Transverse colon (tissue), 4 donors: ENCODE data around the gene PSMA4. TPM values are rescaled to one million over a fixed set of nuclear protein-coding genes. Genes with fewer than 3 reads are reported as not detected.

ENCODE experiments used
- DNase-seq: peaks from one replicate; pipeline ENCODE4 v3.0.0-alpha.2; 2019
- H3K27ac ChIP-seq, 4 donors: fragments of 200-600 bp; sonication (generic); 2 replicates each; pipeline ENCODE4 v1.5.1; 2016 to 2018; ENCODE audit warnings: inconsistent platforms in 4 of 4
- H3K27me3 ChIP-seq: fragments of 200-600 bp; sonication (generic); 2 replicates; pipeline ENCODE4 v1.5.1; 2017; ENCODE audit warnings: inconsistent platforms
- H3K36me3 ChIP-seq, 4 donors: fragments of 200-600 bp; sonication (generic); 2 replicates each; pipeline ENCODE4 v1.5.1; 2017 to 2019; ENCODE audit warnings: inconsistent platforms in 4 of 4
- H3K4me1 ChIP-seq, 4 donors: fragments of 200-600 bp; sonication (generic); 2 replicates each; pipeline ENCODE4 v1.5.1; 2017 to 2020; ENCODE audit warnings: inconsistent platforms in 4 of 4
- H3K4me3 ChIP-seq, 4 donors: fragments of 200-600 bp; sonication (generic); 1 replicate in 1 of 4; 2 replicates in 3 of 4; pipeline versions ENCODE4 v1.5.1 to v1.6.1; 2017 to 2019; ENCODE audit warnings: inconsistent platforms in 4 of 4
- H3K9me3 ChIP-seq, 2 donors: fragments of 200-600 bp; sonication (generic); 2 replicates each; pipeline ENCODE4 v1.5.1; 2017 to 2019; ENCODE audit warnings: inconsistent platforms in 2 of 2
- EP300 ChIP-seq: sonication (generic); formaldehyde crosslinking; IDR thresholded peaks from one replicate; pipeline ENCODE4 v1.6.1; 2017; ENCODE audit warnings: antibody characterized with exemption, low read depth
- POLR2A ChIP-seq: fragments of 450-650 bp; IDR thresholded peaks from one replicate; pipeline ENCODE4 v1.6.1; 2016; ENCODE audit warnings: antibody characterized with exemption, mild to moderate bottlenecking, moderate library complexity
- POLR2AphosphoS5 ChIP-seq, 3 donors: sonication (generic); formaldehyde crosslinking; IDR thresholded peaks; one replicate each; pipeline ENCODE4 v1.6.1; 2016; ENCODE audit warnings: antibody characterized with exemption in 3 of 3
- WGBS, 2 donors: methylation state at CpG; one replicate each; pipeline ENCODE4 v1.1.5; 2018; ENCODE audit warnings: low coverage in 1 of 2; 5-methylcytosine and 5-hydroxymethylcytosine counted together
- in situ Hi-C, 4 donors: fragments of 200-750 bp; cut with MboI; loops; one replicate each; pipeline versions ENCODE4 v1.15.0 to v1.15.1; 2017; ENCODE audit warnings: low sequenced_read_pairs in 3 of 4, low pct_ligation_motif_present in 1 of 4, low pct_unique_long_range_greater_than_20kb in 1 of 4
- intact Hi-C: fragments of 100-400 bp; cut with DNase I; formaldehyde crosslinking; loops from one replicate; pipeline ENCODE4 v1.15.1; 2023; ENCODE audit warnings: low total_unique reads
- total RNA-seq, 4 donors: library from RNA; depleted of rRNA; stranded (reverse); fragments of >200 nt; gene quantifications; one replicate each; pipeline ENCODE4 v1.1.0, GENCODE V29; 2016
- TF ChIP-seq, protein P1 (sequence below), 5 experiments: fragments of 200-600 bp in 3 of 5; fragments of 450-650 bp in 2 of 5; sonication (generic) in 3 of 5; IDR thresholded peaks; 1 replicate in 2 of 5; 2 replicates in 3 of 5; pipeline ENCODE4 v1.5.1; 2016 to 2017; ENCODE audit warnings: antibody characterized with exemption in 5 of 5, inconsistent platforms in 3 of 5, mild to moderate bottlenecking in 2 of 5, moderate library complexity in 1 of 5

PSMA4 gene
- total RNA-seq, 4 donors from 2014 or later, result 22.8 to 113 (median 76.4) TPM

DNA sequence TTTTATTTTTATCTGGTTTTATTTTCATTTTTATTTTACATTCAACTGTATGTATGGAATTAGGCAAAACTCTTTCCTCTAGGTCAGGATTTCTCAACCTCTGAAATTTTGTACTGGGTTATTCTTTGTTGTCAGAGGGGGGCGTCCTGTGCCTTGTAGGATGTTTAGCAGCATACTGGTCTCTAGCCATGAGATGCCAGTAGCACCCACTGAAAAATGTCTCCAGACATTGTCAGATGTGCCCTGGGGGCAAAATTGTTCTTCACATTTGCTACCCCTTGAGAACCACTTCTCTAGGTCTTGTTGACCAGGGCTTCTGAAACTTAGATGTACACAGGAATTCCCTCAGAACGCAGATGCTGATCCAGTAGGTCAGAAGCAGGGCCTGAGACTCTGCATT lies 30.5 kb downstream of the PSMA4 start:
- peaks cover 0 to 11% (median 7%) of the 10 kb centered on the region in 4 donors for H3K4me1 ChIP-seq
- no peak overlapping the region for H3K4me3 ChIP-seq
- intact Hi-C loops (no loop called here), in situ Hi-C loops (no loop called here)
- H3K36me3 ChIP-seq, result no peaks in the 10 kb centered on the region
- H3K9me3 ChIP-seq, result no peaks in the 10 kb centered on the region
- WGBS, 2 donors, result 82% methylated on average over 2 of the region's 2 CpGs; no CpG with 5 or more reads in 1 of the 2 donors
- no peak for DNase-seq
- H3K27me3 ChIP-seq, result peaks cover 15% of the 10 kb centered on the region
- TF ChIP-seq, protein P1, sequence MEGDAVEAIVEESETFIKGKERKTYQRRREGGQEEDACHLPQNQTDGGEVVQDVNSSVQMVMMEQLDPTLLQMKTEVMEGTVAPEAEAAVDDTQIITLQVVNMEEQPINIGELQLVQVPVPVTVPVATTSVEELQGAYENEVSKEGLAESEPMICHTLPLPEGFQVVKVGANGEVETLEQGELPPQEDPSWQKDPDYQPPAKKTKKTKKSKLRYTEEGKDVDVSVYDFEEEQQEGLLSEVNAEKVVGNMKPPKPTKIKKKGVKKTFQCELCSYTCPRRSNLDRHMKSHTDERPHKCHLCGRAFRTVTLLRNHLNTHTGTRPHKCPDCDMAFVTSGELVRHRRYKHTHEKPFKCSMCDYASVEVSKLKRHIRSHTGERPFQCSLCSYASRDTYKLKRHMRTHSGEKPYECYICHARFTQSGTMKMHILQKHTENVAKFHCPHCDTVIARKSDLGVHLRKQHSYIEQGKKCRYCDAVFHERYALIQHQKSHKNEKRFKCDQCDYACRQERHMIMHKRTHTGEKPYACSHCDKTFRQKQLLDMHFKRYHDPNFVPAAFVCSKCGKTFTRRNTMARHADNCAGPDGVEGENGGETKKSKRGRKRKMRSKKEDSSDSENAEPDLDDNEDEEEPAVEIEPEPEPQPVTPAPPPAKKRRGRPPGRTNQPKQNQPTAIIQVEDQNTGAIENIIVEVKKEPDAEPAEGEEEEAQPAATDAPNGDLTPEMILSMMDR (IDR thresholded peaks at IDR 0.05), result no peak
- no peak for TF ChIP-seq POLR2AphosphoS5 (IDR thresholded peaks at IDR 0.05)
- no peak for TF ChIP-seq POLR2A
- no peak for TF ChIP-seq EP300
- H3K27ac ChIP-seq, result no peak overlapping the region

- Histone ChIP-seq H3K27me3 (peaks cover 14% of the 10 kb centered on the region), H3K9me3 (no peaks in the 10 kb centered on the region), H3K4me3 (no peak overlapping the region), H3K4me1 (peaks cover 0 to 5% (median 4%) of the 10 kb centered on the region in 4 donors), H3K36me3 (no peaks in the 10 kb centered on the region), H3K27ac (no peak overlapping the region)
- TF ChIP-seq POLR2A (no peak), POLR2AphosphoS5 (IDR thresholded peaks at IDR 0.05) (no peak)
- in situ Hi-C loops (no loop called here), intact Hi-C loops (no loop called here)
- DNase-seq, result no peak
- WGBS, 2 donors, result 75 to 81% methylated on average over 4 of the region's 4 CpGs
Observed at GRCh38 chr15:78571382-78571781, 31.1 kb downstream of the PSMA4 start.

DNA sequence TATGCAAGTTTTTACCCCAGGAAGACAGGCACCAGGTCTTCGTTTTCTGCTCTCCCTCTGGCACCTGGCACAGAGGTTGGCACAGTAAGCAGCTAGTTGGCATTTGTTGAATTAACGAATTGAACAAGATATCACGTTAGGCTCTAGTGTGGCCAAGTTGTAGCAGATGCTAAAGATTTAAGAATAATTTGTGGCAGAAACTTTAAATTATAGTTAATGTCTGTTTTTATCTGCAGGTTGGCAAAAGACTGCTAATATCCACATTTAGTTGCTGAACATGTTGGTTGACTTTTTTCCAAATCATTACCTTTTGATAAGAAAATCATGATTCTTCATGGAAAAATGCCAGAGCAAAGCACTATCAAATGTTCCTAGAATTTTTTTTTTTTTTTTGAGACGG lies 33.2 kb downstream of the PSMA4 start:
- in situ Hi-C loops (no loop called here), intact Hi-C loops (no loop called here)
- TF ChIP-seq POLR2A (no peak), EP300 (no peak), POLR2AphosphoS5 (IDR thresholded peaks at IDR 0.05) (no peak)
- TF ChIP-seq, protein P1 (IDR thresholded peaks at IDR 0.05), result no peak
- Histone ChIP-seq H3K27ac (no peak overlapping the region), H3K36me3 (no peaks in the 10 kb centered on the region), H3K4me1 (no peaks in the 10 kb centered on the region), H3K4me3 (no peak overlapping the region), H3K9me3 (no peaks in the 10 kb centered on the region), H3K27me3 (no peaks in the 10 kb centered on the region)
- no peak for DNase-seq
- WGBS, 2 donors, result 69 to 75% methylated on average over 4 of the region's 4 CpGs

GRCh38 chr15:78574944-78575343 lies 34.7 kb downstream of the PSMA4 start:
- no peak for TF ChIP-seq EP300
- no peak for TF ChIP-seq POLR2AphosphoS5 (IDR thresholded peaks at IDR 0.05)
- TF ChIP-seq POLR2A, result no peak
- TF ChIP-seq, protein P1 (IDR thresholded peaks at IDR 0.05), result no peak
- Histone ChIP-seq H3K9me3 (no peaks in the 10 kb centered on the region), H3K4me3 (no peak overlapping the region), H3K36me3 (no peaks in the 10 kb centered on the region), H3K27ac (no peak overlapping the region), H3K27me3 (no peaks in the 10 kb centered on the region), H3K4me1 (no peaks in the 10 kb centered on the region)
- WGBS, 2 donors, result 93 to 100% methylated on average over 1 of the region's 1 CpG
- intact Hi-C loops, result no loop called here
- DNase-seq, result no peak
- in situ Hi-C loops, result no loop called here

GRCh38 chr15:78597583-78597982 lies 57.3 kb downstream of the PSMA4 start:
- no peak for TF ChIP-seq POLR2A
- TF ChIP-seq, protein P1 (IDR thresholded peaks at IDR 0.05), result no peak
- TF ChIP-seq POLR2AphosphoS5 (IDR thresholded peaks at IDR 0.05), result no peak
- TF ChIP-seq EP300, result no peak
- in situ Hi-C loops (no loop called here), intact Hi-C loops (no loop called here)
- H3K9me3 ChIP-seq, result no peaks in the 10 kb centered on the region
- no peaks in the 10 kb centered on the region for H3K27me3 ChIP-seq
- no peak overlapping the region for H3K27ac ChIP-seq
- no peak for DNase-seq
- H3K4me1 ChIP-seq, result no peaks in the 10 kb centered on the region
- H3K4me3 ChIP-seq, result no peak overlapping the region
- 89 to 100% methylated on average over 1 of the region's 1 CpG for WGBS, 2 donors
- H3K36me3 ChIP-seq, result no peaks in the 10 kb centered on the region
